ENCODE results near the gene MARCHF5. TPM values are rescaled to one million over a fixed set of nuclear protein-coding genes. Genes with fewer than 3 reads are reported as not detected.

The MARCHF5 gene
- total RNA-seq, 1 experiment from 2014 or later = 59.1 TPM

DNA sequence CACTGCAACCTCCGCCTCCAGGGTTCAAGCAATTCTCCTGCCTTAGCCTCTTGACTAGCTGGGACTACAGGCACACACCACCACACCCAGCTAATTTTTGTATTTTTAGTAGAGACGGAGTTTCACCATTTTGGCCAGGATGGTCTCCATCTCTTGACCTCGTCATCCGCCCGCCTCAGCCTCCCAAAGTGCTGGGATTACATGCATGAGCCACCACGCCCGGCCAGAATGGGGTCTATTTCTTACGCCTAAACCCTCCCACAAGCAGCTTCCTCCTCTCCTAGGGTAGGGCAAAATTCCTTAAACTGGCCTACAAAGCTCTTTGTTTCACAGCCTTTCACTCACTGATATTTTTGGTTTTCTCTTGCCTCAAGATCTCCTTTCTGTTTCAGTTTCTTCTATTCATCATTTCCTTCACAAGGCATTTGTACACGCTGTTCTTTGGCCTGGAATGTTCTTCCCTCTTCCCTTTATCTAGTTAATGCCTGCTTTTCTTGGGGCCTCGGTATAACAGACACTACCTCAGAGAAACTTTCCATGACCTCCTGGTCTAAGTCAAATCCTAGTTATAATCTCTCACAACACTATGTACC lies 6.8 kb upstream of the MARCHF5 start:
- ATAC-seq = no peak

More for the DNA sequence above, 6.8 kb upstream of the MARCHF5 start:
- ChIA-PET CTCF (no interaction called here), POLR2A (no interaction called here), RAD21 (ENCODE audit: low non-redundant PET in 1 of 2, low total read pairs in 2 of 2, uncharacterized antibody in 2 of 2, unreplicated experiment in 2 of 2) (no interaction called here)
- H3K4me1 ChIP-seq (ENCODE audit: control insufficient read depth in 1 of 2, insufficient read depth in 2 of 2, low read length in 2 of 2) = no peaks in the 10 kb centered on the region
- no peaks in the 10 kb centered on the region for H3K9me3 ChIP-seq (ENCODE audit: control insufficient read depth in 1 of 2, insufficient read depth in 1 of 2, low read depth in 1 of 2, low read length in 2 of 2)
- no peak overlapping the region for H3K27ac ChIP-seq (ENCODE audit: low read depth, low read length)
- H3K9ac ChIP-seq (ENCODE audit: low read length) = no peak overlapping the region
- no peaks in the 10 kb centered on the region for H3K27me3 ChIP-seq (ENCODE audit: insufficient read depth, low read length)
- H2AFZ ChIP-seq (ENCODE audit: low read depth, low read length, poor library complexity, severe bottlenecking) = no peak overlapping the region
- no peak for DNase-seq (ENCODE audit: low read depth, low spot score)
- H3K79me2 ChIP-seq (ENCODE audit: insufficient read depth, low read length) = peaks cover 8% of the 10 kb centered on the region
- intact Hi-C loops (cut with micrococcal nuclease) = no loop called here
- H3K36me3 ChIP-seq (ENCODE audit: control insufficient read depth in 1 of 2, insufficient read depth in 2 of 2, low read length in 2 of 2) = no peaks in the 10 kb centered on the region
- H3K4me3 ChIP-seq (replicated peaks in 1 of 2; ENCODE audit: low read depth in 1 of 2, low read length in 2 of 2) = no peak overlapping the region
- TF ChIP-seq TCF7L2 (IDR thresholded peaks at IDR 0.05; ENCODE audit: borderline replicate concordance, extremely low read depth, insufficient read depth, insufficient read length) = no peak
- TF ChIP-seq FOSL1 (IDR thresholded peaks at IDR 0.05; ENCODE audit: low read depth) = no peak
- no peak for TF ChIP-seq POLR2AphosphoS5 (IDR thresholded peaks at IDR 0.05; ENCODE audit: low read depth, low read length)
- TF ChIP-seq, protein P1, sequence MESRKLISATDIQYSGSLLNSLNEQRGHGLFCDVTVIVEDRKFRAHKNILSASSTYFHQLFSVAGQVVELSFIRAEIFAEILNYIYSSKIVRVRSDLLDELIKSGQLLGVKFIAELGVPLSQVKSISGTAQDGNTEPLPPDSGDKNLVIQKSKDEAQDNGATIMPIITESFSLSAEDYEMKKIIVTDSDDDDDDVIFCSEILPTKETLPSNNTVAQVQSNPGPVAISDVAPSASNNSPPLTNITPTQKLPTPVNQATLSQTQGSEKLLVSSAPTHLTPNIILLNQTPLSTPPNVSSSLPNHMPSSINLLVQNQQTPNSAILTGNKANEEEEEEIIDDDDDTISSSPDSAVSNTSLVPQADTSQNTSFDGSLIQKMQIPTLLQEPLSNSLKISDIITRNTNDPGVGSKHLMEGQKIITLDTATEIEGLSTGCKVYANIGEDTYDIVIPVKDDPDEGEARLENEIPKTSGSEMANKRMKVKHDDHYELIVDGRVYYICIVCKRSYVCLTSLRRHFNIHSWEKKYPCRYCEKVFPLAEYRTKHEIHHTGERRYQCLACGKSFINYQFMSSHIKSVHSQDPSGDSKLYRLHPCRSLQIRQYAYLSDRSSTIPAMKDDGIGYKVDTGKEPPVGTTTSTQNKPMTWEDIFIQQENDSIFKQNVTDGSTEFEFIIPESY (IDR thresholded peaks at IDR 0.05; ENCODE audit: extremely low read depth, insufficient replicate concordance, low read length) = no peak
- no peak for TF ChIP-seq SIN3A (IDR thresholded peaks at IDR 0.05; ENCODE audit: low read depth)
- TF ChIP-seq, protein P2, sequence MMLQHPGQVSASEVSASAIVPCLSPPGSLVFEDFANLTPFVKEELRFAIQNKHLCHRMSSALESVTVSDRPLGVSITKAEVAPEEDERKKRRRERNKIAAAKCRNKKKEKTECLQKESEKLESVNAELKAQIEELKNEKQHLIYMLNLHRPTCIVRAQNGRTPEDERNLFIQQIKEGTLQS (IDR thresholded peaks at IDR 0.05) = no peak
- no peak for TF ChIP-seq ZFX (IDR thresholded peaks at IDR 0.05)
- no peak for TF ChIP-seq CBX3 (IDR thresholded peaks at IDR 0.05; ENCODE audit: low read depth)
- no peak for TF ChIP-seq ZNF274 (IDR thresholded peaks at IDR 0.05; ENCODE audit: low read depth, low read length)
- TF ChIP-seq SRF (IDR thresholded peaks at IDR 0.05; ENCODE audit: low read depth) = no peak
- TF ChIP-seq, protein P3, sequence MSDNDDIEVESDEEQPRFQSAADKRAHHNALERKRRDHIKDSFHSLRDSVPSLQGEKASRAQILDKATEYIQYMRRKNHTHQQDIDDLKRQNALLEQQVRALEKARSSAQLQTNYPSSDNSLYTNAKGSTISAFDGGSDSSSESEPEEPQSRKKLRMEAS (IDR thresholded peaks at IDR 0.05) = no peak
- no peak for TF ChIP-seq POLR2A (IDR thresholded peaks at IDR 0.05; ENCODE audit: borderline replicate concordance, extremely low read depth, insufficient read depth, insufficient read length)
- TF ChIP-seq CEBPB (IDR thresholded peaks at IDR 0.05; ENCODE audit: low read depth) = no peak
- no peak for TF ChIP-seq YY1 (IDR thresholded peaks at IDR 0.05; ENCODE audit: extremely low read depth, insufficient replicate concordance, low read depth, low read length)
- TF ChIP-seq SP1 (IDR thresholded peaks at IDR 0.05; ENCODE audit: low read depth) = no peak
- TF ChIP-seq RAD21 (IDR thresholded peaks at IDR 0.05; ENCODE audit: low read depth) = no peak
- TF ChIP-seq EZH2 (IDR thresholded peaks at IDR 0.05) = no peak
- TF ChIP-seq CTCF (IDR thresholded peaks at IDR 0.05 in 2 of 3, conservative IDR thresholded peaks at IDR 0.05 in 1 of 3; ENCODE audit: borderline replicate concordance in 1 of 3, insufficient read depth in 1 of 3, low read depth in 2 of 3, low read length in 2 of 3) = no peak
- TF ChIP-seq, protein P4, sequence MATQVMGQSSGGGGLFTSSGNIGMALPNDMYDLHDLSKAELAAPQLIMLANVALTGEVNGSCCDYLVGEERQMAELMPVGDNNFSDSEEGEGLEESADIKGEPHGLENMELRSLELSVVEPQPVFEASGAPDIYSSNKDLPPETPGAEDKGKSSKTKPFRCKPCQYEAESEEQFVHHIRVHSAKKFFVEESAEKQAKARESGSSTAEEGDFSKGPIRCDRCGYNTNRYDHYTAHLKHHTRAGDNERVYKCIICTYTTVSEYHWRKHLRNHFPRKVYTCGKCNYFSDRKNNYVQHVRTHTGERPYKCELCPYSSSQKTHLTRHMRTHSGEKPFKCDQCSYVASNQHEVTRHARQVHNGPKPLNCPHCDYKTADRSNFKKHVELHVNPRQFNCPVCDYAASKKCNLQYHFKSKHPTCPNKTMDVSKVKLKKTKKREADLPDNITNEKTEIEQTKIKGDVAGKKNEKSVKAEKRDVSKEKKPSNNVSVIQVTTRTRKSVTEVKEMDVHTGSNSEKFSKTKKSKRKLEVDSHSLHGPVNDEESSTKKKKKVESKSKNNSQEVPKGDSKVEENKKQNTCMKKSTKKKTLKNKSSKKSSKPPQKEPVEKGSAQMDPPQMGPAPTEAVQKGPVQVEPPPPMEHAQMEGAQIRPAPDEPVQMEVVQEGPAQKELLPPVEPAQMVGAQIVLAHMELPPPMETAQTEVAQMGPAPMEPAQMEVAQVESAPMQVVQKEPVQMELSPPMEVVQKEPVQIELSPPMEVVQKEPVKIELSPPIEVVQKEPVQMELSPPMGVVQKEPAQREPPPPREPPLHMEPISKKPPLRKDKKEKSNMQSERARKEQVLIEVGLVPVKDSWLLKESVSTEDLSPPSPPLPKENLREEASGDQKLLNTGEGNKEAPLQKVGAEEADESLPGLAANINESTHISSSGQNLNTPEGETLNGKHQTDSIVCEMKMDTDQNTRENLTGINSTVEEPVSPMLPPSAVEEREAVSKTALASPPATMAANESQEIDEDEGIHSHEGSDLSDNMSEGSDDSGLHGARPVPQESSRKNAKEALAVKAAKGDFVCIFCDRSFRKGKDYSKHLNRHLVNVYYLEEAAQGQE (IDR thresholded peaks at IDR 0.05; ENCODE audit: low read depth) = no peak
- TF ChIP-seq EGR1 (IDR thresholded peaks at IDR 0.05; ENCODE audit: low read depth) = no peak
- H3K4me2 ChIP-seq (ENCODE audit: low read length) = no peak overlapping the region
- BruUV-seq (replicated peaks) = no TSS peak
- no peaks in the 10 kb centered on the region for H3K9me2 ChIP-seq (ENCODE audit: insufficient read depth)
- no peaks in the 10 kb centered on the region for H4K20me1 ChIP-seq (ENCODE audit: insufficient read depth)
